Peyer's patch (tissue), 4 donors: ENCODE measurements around the gene KLK2. TPM values are rescaled to one million over a fixed set of nuclear protein-coding genes. Genes with fewer than 3 reads are reported as not detected.

Experiments
- DNase-seq, 3 donors: peaks; one replicate each; pipeline ENCODE4 v3.0.0-alpha.2; 2017 to 2019
- H3K27ac ChIP-seq, 4 donors: fragments of 200-600 bp; sonication (generic); one replicate each; pipeline ENCODE4 v1.5.1; 2016 to 2019
- H3K27me3 ChIP-seq, 2 donors: fragments of 200-600 bp; sonication (generic); one replicate each; pipeline ENCODE4 v1.5.1; 2019
- H3K36me3 ChIP-seq, 3 donors: fragments of 200-600 bp; sonication (generic); one replicate each; pipeline ENCODE4 v1.5.1; 2016 to 2019
- H3K4me1 ChIP-seq, 4 donors: fragments of 200-600 bp; sonication (generic); one replicate each; pipeline ENCODE4 v1.5.1; 2016 to 2019
- H3K4me3 ChIP-seq, 4 donors: fragments of 200-600 bp; sonication (generic); 1 replicate in 3 of 4; 2 replicates in 1 of 4; pipeline ENCODE4 v1.5.1; 2016 to 2019; ENCODE audit warnings: mild to moderate bottlenecking in 1 of 4
- H3K9me3 ChIP-seq, 4 donors: fragments of 200-600 bp; sonication (generic); one replicate each; pipeline ENCODE4 v1.5.1; 2016 to 2019; ENCODE audit warnings: mild to moderate bottlenecking in 1 of 4
- CTCF ChIP-seq, 6 experiments: fragments of 450-650 bp in 4 of 6; fragments of 200-600 bp in 2 of 6; sonication (generic) in 1 of 6; IDR thresholded peaks; one replicate each; pipeline ENCODE4 v1.5.1; 2017 to 2019; ENCODE audit warnings: antibody characterized with exemption in 6 of 6, mild to moderate bottlenecking in 3 of 6, moderate library complexity in 1 of 6
- POLR2A ChIP-seq, 2 donors: fragments of 450-650 bp; IDR thresholded peaks; one replicate each; pipeline ENCODE4 v1.5.1; 2017; ENCODE audit warnings: antibody characterized with exemption in 2 of 2, mild to moderate bottlenecking in 2 of 2, moderate library complexity in 2 of 2
- total RNA-seq, 4 donors: library from RNA; depleted of rRNA; stranded (reverse); fragments of >200 nt; gene quantifications; one replicate each; pipeline ENCODE4 v1.1.0, GENCODE V29; 2016

KLK2 gene
- total RNA-seq, 4 donors from 2014 or later: not detected

- H3K27me3 ChIP-seq: no peaks in the 10 kb centered on the region
- no peak overlapping the region for H3K27ac ChIP-seq
- H3K9me3 ChIP-seq: no peaks in the 10 kb centered on the region
- H3K4me3 ChIP-seq: no peak overlapping the region
- H3K4me1 ChIP-seq: peaks cover 0 to 2% (median 0%) of the 10 kb centered on the region in 4 donors
- H3K36me3 ChIP-seq: no peaks in the 10 kb centered on the region
- TF ChIP-seq CTCF (IDR thresholded peaks at IDR 0.05): no peak
- no peak for TF ChIP-seq POLR2A (IDR thresholded peaks at IDR 0.05)
- DNase-seq: no peak
Measured at GRCh38 chr19:50831026-50831396, 42.2 kb upstream of the KLK2 start.

GRCh38 chr19:50832666-50833065 lies 40.6 kb upstream of the KLK2 start:
- TF ChIP-seq POLR2A (IDR thresholded peaks at IDR 0.05) (no peak), CTCF (IDR thresholded peaks at IDR 0.05) (no peak)
- no peak for DNase-seq
- Histone ChIP-seq H3K4me3 (no peak overlapping the region), H3K36me3 (no peaks in the 10 kb centered on the region), H3K27me3 (no peaks in the 10 kb centered on the region), H3K9me3 (no peaks in the 10 kb centered on the region), H3K27ac (no peak overlapping the region), H3K4me1 (peaks cover 0 to 7% (median 0%) of the 10 kb centered on the region in 4 donors)

- no peaks in the 10 kb centered on the region for H3K9me3 ChIP-seq
- no peak for TF ChIP-seq POLR2A (IDR thresholded peaks at IDR 0.05)
- no peak for TF ChIP-seq CTCF (IDR thresholded peaks at IDR 0.05)
- no peak for DNase-seq
- H3K4me3 ChIP-seq: no peak within 1 kb of the TSS
- no peak within 1 kb of the TSS for H3K27ac ChIP-seq
- no peaks in the 10 kb centered on the region for H3K27me3 ChIP-seq
- no peaks in the 10 kb centered on the region for H3K36me3 ChIP-seq
- peaks cover 0 to 7% (median 0%) of the 10 kb centered on the region in 4 donors for H3K4me1 ChIP-seq
Measured at GRCh38 chr19:50833117-50833801, 40.0 kb upstream of the KLK2 start, which contains the start of gene KLK15. TSS of gene KLK15 (minus strand) at chr19:50833574. CDS start at chr19:50831492, 2,082 bp downstream.

GRCh38 chr19:50833802-50834167 lies 39.5 kb upstream of the KLK2 start:
- Histone ChIP-seq H3K9me3 (no peaks in the 10 kb centered on the region), H3K4me3 (no peak overlapping the region), H3K27me3 (no peaks in the 10 kb centered on the region), H3K4me1 (peaks cover 0 to 7% (median 0%) of the 10 kb centered on the region in 4 donors), H3K27ac (no peak overlapping the region), H3K36me3 (no peaks in the 10 kb centered on the region)
- no peak for DNase-seq
- TF ChIP-seq CTCF (IDR thresholded peaks at IDR 0.05) (no peak), POLR2A (IDR thresholded peaks at IDR 0.05) (no peak)

- Histone ChIP-seq H3K4me3 (peak overlapping the region; percentile 38 to 77 (median 57)), H3K9me3 (no peaks in the 10 kb centered on the region), H3K27me3 (no peaks in the 10 kb centered on the region), H3K36me3 (no peaks in the 10 kb centered on the region), H3K4me1 (peaks cover 0 to 7% (median 0%) of the 10 kb centered on the region in 4 donors), H3K27ac (peak overlapping the region; percentile 45 to 67 (median 52))
- no peak for DNase-seq
- TF ChIP-seq CTCF (IDR thresholded peaks at IDR 0.05) (no peak), POLR2A (IDR thresholded peaks at IDR 0.05) (no peak)
Measured at GRCh38 chr19:50835103-50835784, 38.0 kb upstream of the KLK2 start.
